ENCODE measurements around the gene NMT2.

Gene NMT2

DNA sequence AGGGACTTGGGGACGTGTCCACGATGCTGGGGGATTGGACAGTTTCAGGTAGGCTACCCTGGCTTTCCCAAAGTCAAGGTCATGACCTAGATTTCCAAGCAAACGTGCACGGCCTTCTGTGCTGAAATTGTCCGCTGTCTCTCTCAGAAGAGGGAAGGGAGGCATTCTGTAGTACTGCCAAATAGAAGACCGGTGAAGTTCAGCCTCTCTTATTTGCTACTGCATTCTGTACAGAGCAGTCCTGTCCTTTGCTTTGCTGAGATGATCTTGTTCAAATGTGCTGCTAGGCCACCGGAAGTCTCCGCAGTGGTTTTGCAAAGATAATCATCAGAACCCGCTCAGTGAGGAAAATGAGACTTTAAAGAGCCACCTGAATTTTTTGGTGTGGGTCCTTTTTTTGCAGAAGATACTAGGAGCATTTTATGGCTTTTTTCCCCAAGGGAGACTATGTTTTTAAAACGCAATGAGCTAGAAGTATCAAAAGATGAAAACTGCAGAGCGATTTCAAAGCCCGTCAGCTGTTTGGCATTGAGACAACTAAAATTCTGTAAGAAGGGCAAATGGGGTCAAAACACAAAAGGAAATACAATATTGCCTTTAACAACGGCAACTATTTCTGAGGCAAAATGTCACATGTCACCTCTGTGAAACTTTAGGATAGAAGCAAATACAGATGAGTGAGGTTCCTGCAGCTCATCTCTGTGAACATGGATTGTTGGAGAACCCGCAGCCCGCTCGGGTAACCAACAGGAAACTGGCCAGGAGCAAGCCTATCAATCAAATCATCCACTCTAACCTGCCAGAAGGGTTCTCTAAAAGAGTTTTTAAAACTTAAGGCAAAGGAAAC is 1.3 kb upstream of the NMT2 start:
- peak overlapping the region in 1 of 2 experiments; percentile 11 for H3K27ac ChIP-seq (ENCODE audit: insufficient read depth in 1 of 2, low read depth in 1 of 2, low read length in 2 of 2, poor library complexity in 1 of 2, severe bottlenecking in 2 of 2)
- 10% methylated on average over 15 of the region's 16 CpGs for WGBS (ENCODE audit: insufficient coverage)
- POLR2A ChIA-PET = no interaction called here
- peak; percentile 47 to 81 (median 72) for DNase-seq
- H3K27me3 ChIP-seq (replicated peaks in 2 of 5; ENCODE audit: control insufficient read depth in 4 of 5, insufficient read depth in 5 of 5, low read length in 4 of 5) = peaks cover 0 to 6% (median 0%) of the 10 kb centered on the region in 5 experiments
- peaks cover 15 to 40% (median 30%) of the 10 kb centered on the region in 4 experiments for H3K4me1 ChIP-seq (ENCODE audit: control extremely low read depth in 1 of 4, control insufficient read depth in 4 of 4, insufficient read depth in 4 of 4, low read length in 3 of 4)
- no peaks in the 10 kb centered on the region for H3K9me3 ChIP-seq (ENCODE audit: control extremely low read depth in 1 of 5, control insufficient read depth in 4 of 5, insufficient read depth in 2 of 5, low read depth in 1 of 5, low read length in 4 of 5)
- CTCF ChIA-PET = no interaction called here
- no peaks in the 10 kb centered on the region for H3K36me3 ChIP-seq (ENCODE audit: control insufficient read depth in 4 of 4, insufficient read depth in 4 of 4, low read length in 3 of 4)
- peak overlapping the region in 5 of 7 experiments; percentile 4 to 56 (median 41) for H3K4me3 ChIP-seq (ENCODE audit: control insufficient read depth in 1 of 7, extremely low read depth in 1 of 7, insufficient read depth in 4 of 7, low read depth in 2 of 7, low read length in 6 of 7)

DNA sequence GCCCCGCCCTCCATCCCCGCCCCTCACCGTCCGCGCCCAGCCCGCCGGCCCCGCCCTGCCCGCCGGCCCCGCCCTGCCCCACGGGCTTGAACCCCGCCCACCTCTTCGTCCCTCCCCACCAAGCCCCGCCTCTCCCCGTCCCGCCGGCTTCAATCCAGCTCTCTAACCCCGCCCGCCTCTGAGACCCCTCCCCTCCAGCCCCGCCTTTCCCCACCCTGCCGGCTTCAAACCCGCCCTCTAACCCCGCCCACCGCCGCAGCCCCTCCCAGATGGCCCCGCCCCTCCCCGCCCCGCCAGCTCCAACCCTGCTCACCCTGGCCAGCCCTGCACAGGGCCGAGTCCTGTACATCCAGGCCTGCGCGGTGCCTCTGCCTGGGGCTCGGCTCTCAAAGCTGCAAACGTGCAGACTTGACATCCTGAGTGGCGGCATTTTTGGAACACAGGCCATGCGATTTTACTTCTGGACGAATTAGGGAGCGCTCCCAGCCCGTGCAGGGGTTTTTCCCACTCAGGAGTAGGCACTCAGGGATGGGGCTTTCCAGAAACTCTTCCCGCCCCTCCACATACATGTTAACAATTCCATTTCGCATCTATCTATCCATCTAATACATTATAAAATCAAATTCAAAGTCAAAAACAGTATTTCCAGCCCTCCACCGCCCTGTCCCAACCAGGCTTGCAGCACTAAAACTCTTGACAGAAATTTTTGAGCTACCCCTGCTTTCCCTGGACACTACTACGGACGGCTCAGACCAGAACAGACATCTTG is 477 bp upstream of the NMT2 start:
- ChIA-PET POLR2A (no interaction called here), CTCF (interaction anchor here (2.2 kb wide), 1 partner anchor 63 kb away, joined by 9 read pairs; no protein-coding TSS in a partner anchor)
- H3K27ac ChIP-seq (ENCODE audit: insufficient read depth in 1 of 2, low read depth in 1 of 2, low read length in 2 of 2, poor library complexity in 1 of 2, severe bottlenecking in 2 of 2) = no peak overlapping the region
- no peaks in the 10 kb centered on the region for H3K9me3 ChIP-seq (ENCODE audit: control extremely low read depth in 1 of 5, control insufficient read depth in 4 of 5, insufficient read depth in 2 of 5, low read depth in 1 of 5, low read length in 4 of 5)
- no peaks in the 10 kb centered on the region for H3K36me3 ChIP-seq (ENCODE audit: control insufficient read depth in 4 of 4, insufficient read depth in 4 of 4, low read length in 3 of 4)
- DNase-seq = peak; percentile 89 to 93 (median 93)
- H3K4me1 ChIP-seq (ENCODE audit: control extremely low read depth in 1 of 4, control insufficient read depth in 4 of 4, insufficient read depth in 4 of 4, low read length in 3 of 4) = peaks cover 15 to 40% (median 30%) of the 10 kb centered on the region in 4 experiments
- 38% methylated on average over 16 of the region's 44 CpGs for WGBS (ENCODE audit: insufficient coverage)
- H3K4me3 ChIP-seq (ENCODE audit: control insufficient read depth in 1 of 7, extremely low read depth in 1 of 7, insufficient read depth in 4 of 7, low read depth in 2 of 7, low read length in 6 of 7) = peak overlapping the region in 5 of 7 experiments; percentile 13 to 56 (median 40)
- peaks cover 0 to 6% (median 0%) of the 10 kb centered on the region in 5 experiments for H3K27me3 ChIP-seq (replicated peaks in 2 of 5; ENCODE audit: control insufficient read depth in 4 of 5, insufficient read depth in 5 of 5, low read length in 4 of 5)

DNA sequence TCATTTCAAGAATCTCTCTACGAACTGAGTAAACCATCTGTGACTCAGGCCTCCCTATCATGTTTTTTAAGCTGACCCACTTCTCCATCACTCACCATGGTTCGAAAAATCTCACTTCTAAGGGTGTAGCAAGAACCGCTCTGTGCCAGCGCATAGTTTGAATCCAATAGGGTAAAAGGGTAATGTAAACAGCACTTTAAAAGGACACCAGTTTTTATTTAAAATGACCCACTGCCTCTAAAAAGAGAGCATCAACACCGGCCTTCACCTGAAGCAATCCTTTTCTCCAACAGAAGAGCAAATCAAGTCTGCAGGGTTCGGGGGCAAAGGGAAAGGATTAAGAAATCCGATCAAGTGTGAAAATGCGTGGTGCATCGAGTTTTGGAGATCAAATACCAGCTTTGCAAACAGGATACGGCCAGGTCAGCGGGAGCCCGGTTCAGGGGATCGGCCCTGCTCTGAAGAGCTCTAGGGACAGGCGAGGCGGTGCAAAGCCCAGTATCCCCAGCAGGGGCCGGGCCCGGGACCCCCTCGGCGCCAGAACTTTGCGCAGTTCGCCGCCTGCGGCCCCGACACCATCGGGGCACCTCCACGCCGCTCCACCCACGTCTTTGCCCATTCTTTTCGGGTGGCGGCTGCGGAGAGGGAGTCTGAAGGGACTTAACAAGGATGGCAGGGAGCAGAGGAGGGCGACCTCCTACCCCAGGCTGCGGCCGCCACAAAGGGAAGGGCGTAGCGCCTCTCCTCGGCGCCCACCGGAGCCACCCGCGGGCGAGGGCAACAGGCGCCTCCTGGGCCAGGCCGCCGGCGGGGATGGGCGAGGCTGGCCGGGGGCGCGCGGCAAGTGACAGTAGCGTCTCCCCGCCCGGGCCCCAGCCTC is 842 bp downstream of the NMT2 start:
- WGBS (ENCODE audit: insufficient coverage) = under 1% methylated on average over 41 of the region's 54 CpGs
- CTCF ChIA-PET = interaction anchor here (0.5 to 2.2 kb wide), 7 partner anchors 13 to 924 kb away, joined by 3 to 9 read pairs (median 3); no protein-coding TSS in a partner anchor
- Histone ChIP-seq H3K27ac (ENCODE audit: insufficient read depth in 1 of 2, low read depth in 1 of 2, low read length in 2 of 2, poor library complexity in 1 of 2, severe bottlenecking in 2 of 2) (no peak overlapping the region), H3K27me3 (replicated peaks in 2 of 5; ENCODE audit: control insufficient read depth in 4 of 5, insufficient read depth in 5 of 5, low read length in 4 of 5) (peaks cover 0 to 6% (median 0%) of the 10 kb centered on the region in 5 experiments), H3K4me1 (ENCODE audit: control extremely low read depth in 1 of 4, control insufficient read depth in 4 of 4, insufficient read depth in 4 of 4, low read length in 3 of 4) (peaks cover 18 to 47% (median 30%) of the 10 kb centered on the region in 4 experiments), H3K4me3 (ENCODE audit: control insufficient read depth in 1 of 7, extremely low read depth in 1 of 7, insufficient read depth in 4 of 7, low read depth in 2 of 7, low read length in 6 of 7) (peak overlapping the region; percentile 72 to 94 (median 82)), H3K36me3 (ENCODE audit: control insufficient read depth in 4 of 4, insufficient read depth in 4 of 4, low read length in 3 of 4) (no peaks in the 10 kb centered on the region), H3K9me3 (ENCODE audit: control extremely low read depth in 1 of 5, control insufficient read depth in 4 of 5, insufficient read depth in 2 of 5, low read depth in 1 of 5, low read length in 4 of 5) (no peaks in the 10 kb centered on the region)
- POLR2A ChIA-PET = interaction anchor here (0.6 kb wide), 1 partner anchor 211 kb away, joined by 4 read pairs; no protein-coding TSS in a partner anchor
- peak; percentile 44 to 72 (median 60) for DNase-seq

DNA sequence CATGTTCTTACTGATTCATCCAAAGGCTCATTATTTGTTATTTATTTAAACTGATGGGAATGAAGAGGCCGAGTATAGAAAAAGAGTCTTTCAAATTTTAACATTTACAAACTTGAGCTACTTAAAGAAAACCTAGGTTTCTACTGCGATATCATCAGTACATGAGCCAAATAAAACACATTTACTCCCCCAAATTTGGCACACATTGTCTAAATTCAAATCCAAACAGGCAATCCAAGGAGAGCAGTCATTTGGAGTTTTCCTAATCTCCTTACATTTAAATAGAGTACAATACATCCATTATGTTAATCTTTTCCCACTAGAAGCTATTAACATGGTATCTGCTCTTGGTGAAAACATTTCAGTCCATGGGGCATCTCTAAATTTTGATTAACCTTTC is 2.2 kb downstream of the NMT2 start:
- Histone ChIP-seq H3K4me1 (ENCODE audit: control extremely low read depth in 1 of 4, control insufficient read depth in 4 of 4, insufficient read depth in 4 of 4, low read length in 3 of 4) (peaks cover 18 to 43% (median 30%) of the 10 kb centered on the region in 4 experiments), H3K9me3 (ENCODE audit: control extremely low read depth in 1 of 5, control insufficient read depth in 4 of 5, insufficient read depth in 2 of 5, low read depth in 1 of 5, low read length in 4 of 5) (no peaks in the 10 kb centered on the region), H3K27ac (ENCODE audit: insufficient read depth in 1 of 2, low read depth in 1 of 2, low read length in 2 of 2, poor library complexity in 1 of 2, severe bottlenecking in 2 of 2) (no peak overlapping the region), H3K36me3 (ENCODE audit: control insufficient read depth in 4 of 4, insufficient read depth in 4 of 4, low read length in 3 of 4) (no peaks in the 10 kb centered on the region), H3K27me3 (replicated peaks in 2 of 5; ENCODE audit: control insufficient read depth in 4 of 5, insufficient read depth in 5 of 5, low read length in 4 of 5) (peaks cover 0 to 6% (median 0%) of the 10 kb centered on the region in 5 experiments), H3K4me3 (ENCODE audit: control insufficient read depth in 1 of 7, extremely low read depth in 1 of 7, insufficient read depth in 4 of 7, low read depth in 2 of 7, low read length in 6 of 7) (no peak overlapping the region)
- no peak for DNase-seq
- POLR2A ChIA-PET = no interaction called here
- CTCF ChIA-PET = interaction anchor here (0.6 to 1.6 kb wide), 6 partner anchors 15 to 61 kb away, joined by 3 to 4 read pairs (median 3); no protein-coding TSS in a partner anchor
- 100% methylated on average over 1 of the region's 2 CpGs for WGBS (ENCODE audit: insufficient coverage)

DNA sequence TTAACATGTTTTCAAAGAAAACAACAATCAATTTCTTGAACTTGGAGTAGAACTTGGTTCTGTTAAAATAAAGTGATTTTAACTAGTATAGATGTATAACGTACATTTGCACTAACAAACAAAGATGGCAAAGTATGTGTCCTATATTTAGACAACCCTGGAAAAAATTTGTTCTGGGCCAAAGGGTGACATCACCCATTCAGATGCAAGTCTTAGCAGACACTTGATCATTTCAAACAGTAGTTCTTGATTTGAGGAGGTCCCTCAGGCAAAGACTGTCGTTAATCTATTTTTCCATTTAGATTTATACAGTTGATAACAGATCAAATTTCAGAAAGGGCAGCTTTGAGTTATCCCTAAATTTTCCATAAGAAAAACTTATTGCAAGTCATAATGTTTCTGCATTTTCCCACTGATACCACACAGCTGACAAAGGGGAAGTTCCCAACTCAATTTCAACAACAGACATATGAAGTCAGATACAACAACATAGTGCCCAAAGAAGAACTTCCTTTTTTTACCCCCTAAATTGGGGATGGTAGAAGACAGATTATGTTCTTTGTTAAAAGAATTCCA is 5.2 kb downstream of the NMT2 start:
- peaks cover 3 to 19% (median 7%) of the 10 kb centered on the region in 4 experiments for H3K4me1 ChIP-seq (ENCODE audit: control extremely low read depth in 1 of 4, control insufficient read depth in 4 of 4, insufficient read depth in 4 of 4, low read length in 3 of 4)
- ChIA-PET POLR2A (no interaction called here), CTCF (interaction anchor here (0.5 to 1.0 kb wide), 2 partner anchors 13 to 131 kb away, joined by 3 to 4 read pairs; no protein-coding TSS in a partner anchor)
- H3K9me3 ChIP-seq (ENCODE audit: control extremely low read depth in 1 of 5, control insufficient read depth in 4 of 5, insufficient read depth in 2 of 5, low read depth in 1 of 5, low read length in 4 of 5) = no peaks in the 10 kb centered on the region
- no peaks in the 10 kb centered on the region for H3K36me3 ChIP-seq (ENCODE audit: control insufficient read depth in 4 of 4, insufficient read depth in 4 of 4, low read length in 3 of 4)
- H3K4me3 ChIP-seq (ENCODE audit: control insufficient read depth in 1 of 7, extremely low read depth in 1 of 7, insufficient read depth in 4 of 7, low read depth in 2 of 7, low read length in 6 of 7) = no peak overlapping the region
- peak; percentile 13 to 54 (median 53) for DNase-seq
- H3K27me3 ChIP-seq (replicated peaks in 2 of 5; ENCODE audit: control insufficient read depth in 4 of 5, insufficient read depth in 5 of 5, low read length in 4 of 5) = peaks cover 0 to 6% (median 0%) of the 10 kb centered on the region in 5 experiments
- no CpG with 5 or more reads among the region's 2 CpGs for WGBS (ENCODE audit: insufficient coverage)
- H3K27ac ChIP-seq (ENCODE audit: insufficient read depth in 1 of 2, low read depth in 1 of 2, low read length in 2 of 2, poor library complexity in 1 of 2, severe bottlenecking in 2 of 2) = no peak overlapping the region

DNA sequence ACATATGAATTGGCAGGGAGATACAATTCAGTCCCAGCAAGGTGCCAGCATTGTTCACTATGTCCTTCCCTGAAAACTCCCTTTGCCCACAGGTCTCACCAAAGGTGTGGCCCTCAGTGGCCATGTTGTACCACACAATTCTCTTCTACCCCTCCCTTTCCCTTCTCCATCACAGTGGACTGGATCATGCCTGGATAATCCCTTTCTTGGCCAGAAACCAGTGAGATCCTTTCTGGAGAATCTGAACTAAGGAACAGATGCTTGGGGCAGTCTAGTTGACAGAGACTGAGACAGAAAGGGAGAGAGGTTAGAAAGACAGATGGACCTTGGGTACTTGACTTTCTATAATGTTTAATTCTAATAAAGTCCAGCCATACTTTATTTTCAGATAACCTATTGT is 9.5 kb downstream of the NMT2 start:
- Histone ChIP-seq H3K4me3 (ENCODE audit: control insufficient read depth in 1 of 7, extremely low read depth in 1 of 7, insufficient read depth in 4 of 7, low read depth in 2 of 7, low read length in 6 of 7) (no peak overlapping the region), H3K36me3 (ENCODE audit: control insufficient read depth in 4 of 4, insufficient read depth in 4 of 4, low read length in 3 of 4) (no peaks in the 10 kb centered on the region), H3K27ac (ENCODE audit: insufficient read depth in 1 of 2, low read depth in 1 of 2, low read length in 2 of 2, poor library complexity in 1 of 2, severe bottlenecking in 2 of 2) (no peak overlapping the region), H3K9me3 (ENCODE audit: control extremely low read depth in 1 of 5, control insufficient read depth in 4 of 5, insufficient read depth in 2 of 5, low read depth in 1 of 5, low read length in 4 of 5) (no peaks in the 10 kb centered on the region), H3K27me3 (replicated peaks in 2 of 5; ENCODE audit: control insufficient read depth in 4 of 5, insufficient read depth in 5 of 5, low read length in 4 of 5) (no peaks in the 10 kb centered on the region), H3K4me1 (ENCODE audit: control extremely low read depth in 1 of 4, control insufficient read depth in 4 of 4, insufficient read depth in 4 of 4, low read length in 3 of 4) (peaks cover 0 to 7% (median 2%) of the 10 kb centered on the region in 4 experiments)
- CTCF ChIA-PET = no interaction called here
- POLR2A ChIA-PET = no interaction called here
- DNase-seq = no peak

Data from common myeloid progenitor, CD34-positive (primary cell).